Hepatocyte (in vitro differentiated cells): ENCODE measurements around the gene DIAPH2.

ENCODE experiments used
- CTCF ChIP-seq: fragments of 200-600 bp; sonication (generic); IDR thresholded peaks from 2 replicates; pipeline ENCODE4 v1.5.1; 2016; ENCODE audit warnings: antibody characterized with exemption, mild to moderate bottlenecking; ENCODE audit not compliant: poor library complexity
- EZH2 ChIP-seq: fragments of 200-600 bp; sonication (generic); IDR thresholded peaks from 2 replicates; pipeline ENCODE4 v1.6.1; 2016; ENCODE audit warnings: antibody characterized with exemption, mild to moderate bottlenecking, borderline replicate concordance

- TF ChIP-seq CTCF (no peak), EZH2 (no peak)
Measured at GRCh38 chrX:96792047-96792446, 107.4 kb downstream of the DIAPH2 start.
